H9 (cell line): ENCODE data around the gene COX6B2. TPM values are rescaled to one million over a fixed set of nuclear protein-coding genes. Genes with fewer than 3 reads are reported as not detected.
A peak's percentile ranks its signal among the peaks of the same experiment; 100 is the strongest.

Experiments used
- DNase-seq: peaks from one replicate; pipeline ENCODE4 v3.0.0-alpha.2; 2017
- H2AFZ ChIP-seq: one replicate; pipeline ENCODE4 v1.6.1; 2013; ENCODE audit warnings: mild to moderate bottlenecking, low read length, control low read depth, moderate library complexity
- H2AK5ac ChIP-seq: 2 replicates; pipeline ENCODE4 v1.6.1; 2013; ENCODE audit warnings: low read length, control low read depth, mixed read lengths; ENCODE audit not compliant: insufficient read length
- H2BK120ac ChIP-seq: one replicate; pipeline ENCODE4 v1.6.1; 2013; ENCODE audit warnings: low read depth, mild to moderate bottlenecking, low read length, control low read depth, inconsistent platforms; ENCODE audit not compliant: poor library complexity, severe bottlenecking
- H2BK12ac ChIP-seq: 2 replicates; pipeline ENCODE4 v1.6.1; 2013; ENCODE audit warnings: low read length, control low read depth, mixed read lengths, low read depth; ENCODE audit not compliant: insufficient read length
- H2BK15ac ChIP-seq: 2 replicates; pipeline ENCODE4 v1.6.1; 2013; ENCODE audit warnings: low read depth, low read length, control low read depth
- H2BK20ac ChIP-seq: one replicate; pipeline ENCODE4 v1.6.1; 2013; ENCODE audit warnings: low read depth, mild to moderate bottlenecking, low read length, control low read depth, inconsistent platforms; ENCODE audit not compliant: poor library complexity, severe bottlenecking
- H2BK5ac ChIP-seq: 2 replicates; pipeline ENCODE4 v1.6.1; 2013; ENCODE audit warnings: low read length, control low read depth, mixed read lengths; ENCODE audit not compliant: insufficient read length
- H3K14ac ChIP-seq: 2 replicates; pipeline ENCODE4 v1.6.1; 2013; ENCODE audit warnings: low read length, control low read depth; ENCODE audit not compliant: insufficient read depth
- H3K18ac ChIP-seq: 2 replicates; pipeline ENCODE4 v1.6.1; 2013; ENCODE audit warnings: low read depth, mild to moderate bottlenecking, mixed read lengths, low read length, control low read depth; ENCODE audit not compliant: insufficient read length
- H3K23ac ChIP-seq: 2 replicates; pipeline ENCODE4 v1.6.1; 2013; ENCODE audit warnings: low read length, control low read depth, mixed read lengths, low read depth; ENCODE audit not compliant: insufficient read length
- H3K23me2 ChIP-seq: 2 replicates; pipeline ENCODE4 v1.6.1; 2013; ENCODE audit warnings: low read depth, mild to moderate bottlenecking, mixed read lengths, low read length, control low read depth; ENCODE audit not compliant: insufficient read length, poor library complexity, severe bottlenecking
- H3K27ac ChIP-seq: 2 replicates; pipeline ENCODE4 v1.5.1; 2013; ENCODE audit warnings: low read length, control low read depth, mixed read lengths, low read depth; ENCODE audit not compliant: insufficient read length
- H3K27me3 ChIP-seq: 2 replicates; pipeline ENCODE4 v1.6.1; 2013; ENCODE audit warnings: low read length, control low read depth, inconsistent platforms; ENCODE audit not compliant: insufficient read depth
- H3K4ac ChIP-seq: 2 replicates; pipeline ENCODE4 v1.6.1; 2013; ENCODE audit warnings: low read depth, mild to moderate bottlenecking, control low read depth, inconsistent platforms, low read length, moderate library complexity
- H3K4me1 ChIP-seq: 2 replicates; pipeline ENCODE4 v1.6.1; 2013; ENCODE audit warnings: low read length, control low read depth, inconsistent platforms; ENCODE audit not compliant: insufficient read depth
- H3K4me2 ChIP-seq: 2 replicates; pipeline ENCODE4 v1.6.1; 2013; ENCODE audit warnings: low read length, control low read depth, mixed read lengths; ENCODE audit not compliant: insufficient read length, insufficient read depth
- H3K56ac ChIP-seq: 2 replicates; pipeline ENCODE4 v1.6.1; 2013; ENCODE audit warnings: low read depth, mild to moderate bottlenecking, mixed read lengths, low read length, control low read depth; ENCODE audit not compliant: insufficient read length
- H3K79me1 ChIP-seq: 2 replicates; pipeline ENCODE4 v1.6.1; 2013; ENCODE audit warnings: low read depth, mild to moderate bottlenecking, moderate library complexity, low read length, control low read depth, inconsistent platforms; ENCODE audit not compliant: insufficient read depth, poor library complexity, severe bottlenecking
- H3K79me2 ChIP-seq: 2 replicates; pipeline ENCODE4 v1.6.1; 2013; ENCODE audit warnings: low read length, control low read depth, inconsistent platforms; ENCODE audit not compliant: insufficient read depth
- H3K9ac ChIP-seq: 2 replicates; pipeline ENCODE4 v1.6.1; 2013; ENCODE audit warnings: low read length, control low read depth, mixed read lengths; ENCODE audit not compliant: insufficient read length; ENCODE audit errors: extremely low read depth
- H3K9me3 ChIP-seq: one replicate; pipeline ENCODE4 v1.6.1; 2013; ENCODE audit warnings: low read depth, low read length, inconsistent platforms; ENCODE audit not compliant: control insufficient read depth
- H3T11ph ChIP-seq: one replicate; pipeline ENCODE4 v1.6.1; 2013; ENCODE audit warnings: mild to moderate bottlenecking, low read length, control low read depth, inconsistent platforms
- H4K20me1 ChIP-seq: one replicate; pipeline ENCODE4 v1.6.1; 2013; ENCODE audit not compliant: control insufficient read depth, insufficient read length, insufficient read depth
- H4K5ac ChIP-seq: 2 replicates; pipeline ENCODE4 v1.6.1; 2013; ENCODE audit warnings: low read depth, mild to moderate bottlenecking, mixed read lengths, low read length, control low read depth; ENCODE audit not compliant: insufficient read length
- H4K8ac ChIP-seq: replicated peaks from 2 replicates; pipeline ENCODE4 v1.6.1; 2013; ENCODE audit warnings: low read length, control low read depth, mixed read lengths, low read depth; ENCODE audit not compliant: insufficient read length
- H4K91ac ChIP-seq: 2 replicates; pipeline ENCODE4 v1.6.1; 2013; ENCODE audit warnings: low read depth, mild to moderate bottlenecking, moderate library complexity, mixed read lengths, low read length, control low read depth; ENCODE audit not compliant: insufficient read length
- H3K27ac Mint-ChIP-seq, 3 experiments: 2 replicates in 2 of 3; 3 replicates in 1 of 3; pipeline ENCODE4 v1.8.0; 2020 to 2021; ENCODE audit warnings: mixed read lengths in 3 of 3, mild to moderate bottlenecking in 1 of 3, moderate library complexity in 1 of 3
- H3K27me3 Mint-ChIP-seq: 2 replicates; pipeline ENCODE4 v1.8.0; 2021; ENCODE audit warnings: low read depth, mild to moderate bottlenecking, moderate library complexity, mixed read lengths
- H3K36me3 Mint-ChIP-seq, 3 experiments: 2 replicates in 2 of 3; 3 replicates in 1 of 3; pipeline ENCODE4 v1.8.0; 2020 to 2021; ENCODE audit warnings: low read depth in 3 of 3, mixed read lengths in 3 of 3; ENCODE audit not compliant: insufficient read depth in 1 of 3
- H3K4me1 Mint-ChIP-seq, 2 experiments: 2 replicates each; pipeline ENCODE4 v1.8.0; 2020; ENCODE audit warnings: mixed read lengths in 2 of 2
- H3K4me3 Mint-ChIP-seq, 2 experiments: 2 replicates in 1 of 2; 3 replicates in 1 of 2; pipeline ENCODE4 v1.8.0; 2020 to 2021; ENCODE audit warnings: mild to moderate bottlenecking in 2 of 2, mixed read lengths in 2 of 2, moderate library complexity in 1 of 2
- H3K9me3 Mint-ChIP-seq, 2 experiments: 2 replicates in 1 of 2; 3 replicates in 1 of 2; pipeline ENCODE4 v1.8.0; 2020; ENCODE audit warnings: mild to moderate bottlenecking in 2 of 2, mixed read lengths in 2 of 2, moderate library complexity in 1 of 2
- CTCF ChIP-seq: fragments of 200-600 bp; sonication (generic); conservative IDR thresholded peaks from 3 replicates; pipeline ENCODE4 v1.8.0; 2021; ENCODE audit warnings: antibody characterized with exemption, mild to moderate bottlenecking
- WGBS: extraction: QIAGEN DNeasy Blood & Tissue Kit; methylation state at CpG from one replicate; pipeline ENCODE4 v1.1.7; 2013; ENCODE audit warnings: missing lambda C conversion rate, low lambda C conversion rate, mixed read lengths; ENCODE audit not compliant: insufficient read length; ENCODE audit errors: extremely low coverage; 5-methylcytosine and 5-hydroxymethylcytosine counted together
- total RNA-seq: library from RNA; stranded (reverse); gene quantifications from 2 replicates; pipeline ENCODE4 v1.2.1, GENCODE V29; 2021

Gene COX6B2
- total RNA-seq, 1 experiment from 2014 or later = 4.0 TPM

GRCh38 chr19:55336101-55336500, 18.4 kb downstream of the COX6B2 start:
- H3K27me3 ChIP-seq = no peaks in the 10 kb centered on the region; the same call in 1 of the 2 replicates

More at GRCh38 chr19:55336101-55336500, 18.4 kb downstream of the COX6B2 start:
- H4K20me1 ChIP-seq = no peaks in the 10 kb centered on the region
- H2AFZ ChIP-seq = no peak overlapping the region
- no peak overlapping the region for H2BK15ac ChIP-seq
- H3K9ac ChIP-seq = no peak overlapping the region
- H3T11ph ChIP-seq = no peak overlapping the region
- no peaks in the 10 kb centered on the region for H3K79me2 ChIP-seq
- Mint-ChIP-seq H3K27ac (peak overlapping the region in 1 of 3 experiments; percentile 6; a peak in 1 of 7 replicates), H3K4me3 (no peak overlapping the region), H3K36me3 (no peaks in the 10 kb centered on the region; a peak in 1 of 7 replicates), H3K4me1 (peaks cover 7 to 15% of the 10 kb centered on the region in 2 experiments), H3K9me3 (no peaks in the 10 kb centered on the region; a peak in 1 of 5 replicates), H3K27me3 (peaks cover 26% of the 10 kb centered on the region)
- no peak overlapping the region for H3K23ac ChIP-seq
- H4K8ac ChIP-seq = no peak overlapping the region
- no peak overlapping the region for H3K14ac ChIP-seq
- no peak overlapping the region for H2BK12ac ChIP-seq
- H2BK120ac ChIP-seq = no peak overlapping the region
- no peak overlapping the region for H3K18ac ChIP-seq
- no peak overlapping the region for H2AK5ac ChIP-seq
- H4K91ac ChIP-seq = no peak overlapping the region
- H3K4me1 ChIP-seq = no peaks in the 10 kb centered on the region; the same call in 1 of the 2 replicates
- no peaks in the 10 kb centered on the region for H3K9me3 ChIP-seq
- no peak overlapping the region for H4K5ac ChIP-seq
- peaks cover 17% of the 10 kb centered on the region for H3K23me2 ChIP-seq
- no peak for TF ChIP-seq CTCF
- no peak for DNase-seq
- H2BK5ac ChIP-seq = no peak overlapping the region
- H3K79me1 ChIP-seq = no peaks in the 10 kb centered on the region
- no peak overlapping the region for H2BK20ac ChIP-seq
- no peak overlapping the region for H3K27ac ChIP-seq
- no CpG with 5 or more reads among the region's 7 CpGs for WGBS
- no peak overlapping the region for H3K4ac ChIP-seq
- no peak overlapping the region for H3K56ac ChIP-seq
- H3K4me2 ChIP-seq = no peak overlapping the region
